GM18502 (cell line): ENCODE data around the gene FTO.

Source experiments
- ATAC-seq: cut with Tn5 transposase; IDR thresholded peaks from one replicate; pipeline ENCODE4 v1.9.1; 2021; ENCODE audit warnings: mild to moderate bottlenecking; ENCODE audit not compliant: unreplicated experiment, poor library complexity

Gene FTO

DNA sequence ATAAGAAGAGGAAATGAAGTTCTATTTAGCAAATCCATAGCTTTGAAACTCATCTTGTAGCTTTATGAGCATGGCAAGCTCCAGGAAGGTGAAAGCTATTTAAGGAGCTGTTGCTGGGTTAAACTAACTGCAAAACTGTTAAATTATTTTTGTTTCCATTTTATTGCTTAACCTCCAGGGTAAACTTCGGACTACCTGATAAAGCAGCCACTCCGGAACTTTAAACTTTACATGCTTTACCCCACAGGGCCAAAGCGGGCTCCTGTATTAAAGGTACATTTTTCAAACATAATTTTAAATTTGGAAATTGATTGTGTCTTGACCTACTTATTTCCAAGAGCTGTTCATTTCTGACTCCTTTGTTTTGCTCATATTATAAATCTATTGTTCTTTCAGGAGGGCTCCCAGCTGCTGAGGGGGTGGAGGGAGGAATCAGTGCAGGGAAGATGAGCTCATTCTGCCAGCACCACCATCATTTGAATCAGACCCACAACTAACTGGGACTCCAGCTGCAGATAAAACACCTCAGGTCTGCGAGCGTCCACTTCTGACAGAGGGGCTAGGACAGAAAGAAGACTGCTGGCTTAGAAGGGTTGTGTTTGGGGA is 424.8 kb downstream of the FTO start:
- no peak for ATAC-seq

DNA sequence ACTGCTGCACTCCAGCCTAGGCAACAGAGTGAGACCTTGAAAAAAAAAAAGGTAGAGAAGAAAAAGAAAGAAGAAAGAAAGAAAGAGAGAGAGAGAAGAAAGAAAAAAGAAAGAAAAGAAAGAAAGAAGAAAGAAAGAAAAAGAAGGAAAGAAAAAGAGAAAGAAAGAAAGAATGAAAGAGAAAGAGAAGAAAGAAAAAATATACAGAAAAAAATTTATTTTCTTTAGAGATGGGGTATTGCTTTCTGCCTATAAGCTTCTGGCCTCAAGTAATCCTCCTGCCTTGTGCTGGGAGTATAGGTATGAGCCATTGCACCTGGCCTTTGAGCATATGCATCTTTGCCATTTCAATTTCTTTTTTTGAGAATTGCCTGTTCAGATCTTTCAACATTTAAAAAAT is 425.9 kb downstream of the FTO start:
- no peak for ATAC-seq

DNA sequence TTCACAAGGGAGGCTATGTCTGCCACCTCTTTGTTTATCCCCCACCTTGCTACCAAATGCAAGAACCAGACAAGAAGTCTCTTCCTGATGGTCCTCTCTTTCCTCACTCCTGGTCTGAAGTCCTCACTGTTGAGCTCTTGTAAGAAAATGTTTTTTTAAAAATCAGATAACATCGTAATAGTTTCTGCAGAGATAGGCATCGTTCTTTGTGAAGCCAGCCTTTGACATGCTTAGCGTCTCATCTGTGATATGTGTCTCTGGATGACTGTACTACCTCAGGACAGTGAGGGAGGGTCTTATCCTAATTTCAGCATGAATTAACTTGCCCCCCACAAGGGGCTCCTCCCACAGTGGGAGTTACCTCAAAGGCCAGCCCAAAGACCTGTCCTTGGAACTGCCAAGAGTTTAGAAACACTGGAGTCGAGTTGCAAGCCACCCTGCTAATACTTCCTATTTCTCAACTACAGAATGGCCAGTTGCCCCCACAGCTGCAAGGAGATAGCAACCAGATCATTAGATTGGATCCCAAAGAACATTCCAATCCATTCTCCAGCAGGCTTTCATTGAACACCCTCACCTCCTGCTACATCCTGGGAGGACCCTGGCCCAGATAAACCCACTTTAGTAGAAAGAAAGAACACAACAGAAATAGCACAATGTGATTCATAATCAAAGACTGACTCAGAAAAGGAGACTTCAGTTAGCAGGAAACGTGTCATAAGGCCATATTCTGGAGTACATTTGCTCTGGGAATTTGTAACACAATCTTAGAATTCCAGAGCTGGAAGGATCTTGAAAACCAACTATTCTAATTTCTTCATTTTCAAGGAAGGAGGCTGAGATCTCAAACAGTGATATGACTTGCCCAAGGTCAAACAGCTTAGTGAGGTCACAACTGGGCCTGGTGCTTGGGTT is 431.7 kb downstream of the FTO start:
- no peak for ATAC-seq

DNA sequence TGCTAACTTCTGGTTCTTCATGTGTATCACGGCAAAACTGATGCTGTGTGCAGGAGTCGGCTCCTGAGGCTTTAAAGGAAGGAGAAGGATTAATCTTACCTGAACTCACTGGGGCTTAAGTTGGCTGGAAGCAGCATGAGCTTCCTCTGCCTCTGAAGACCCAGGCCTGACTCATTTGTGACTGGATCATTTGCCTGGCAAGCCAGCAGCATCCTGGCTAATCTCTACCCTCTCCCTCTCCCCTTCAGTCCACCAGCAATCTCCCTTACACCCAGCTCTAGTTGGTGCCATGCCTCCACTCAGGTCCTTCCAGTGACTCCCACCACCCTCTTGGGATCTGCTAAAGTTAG is 432.3 kb downstream of the FTO start:
- no peak for ATAC-seq

DNA sequence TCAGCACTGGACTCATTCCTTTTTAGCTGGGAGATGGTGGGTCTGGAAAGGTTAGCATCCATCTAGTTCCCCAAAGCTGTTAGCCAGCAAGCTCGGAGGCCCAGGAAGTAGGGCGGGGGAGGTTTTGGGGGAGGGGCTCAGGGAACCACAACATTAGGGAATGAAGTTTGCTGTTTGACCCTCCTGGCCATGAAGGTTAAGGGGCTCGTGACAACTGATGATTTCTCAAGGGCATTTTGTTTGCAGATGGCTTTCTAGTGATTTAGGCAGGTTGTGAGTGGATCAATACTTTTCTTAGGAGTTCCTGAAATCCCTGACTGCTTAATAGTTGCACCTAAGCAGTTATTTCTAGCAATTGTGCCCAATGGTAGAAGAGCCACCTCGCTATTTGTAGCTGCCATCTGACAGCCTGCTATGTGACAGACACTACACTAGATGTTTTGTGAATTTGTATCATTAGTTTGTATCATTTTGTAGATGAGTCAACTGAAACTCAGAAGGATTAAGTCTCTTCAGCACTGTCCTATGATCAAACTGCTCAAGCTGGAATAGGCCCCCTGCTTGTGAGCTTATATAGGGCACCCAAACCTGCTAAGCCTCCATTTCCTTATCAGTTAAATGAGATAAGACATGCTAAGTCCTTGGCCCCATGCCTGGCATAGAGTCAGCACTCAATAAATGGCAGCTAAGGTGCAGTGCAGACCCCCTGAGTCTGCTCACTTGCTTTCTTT is 436.3 kb downstream of the FTO start:
- ATAC-seq: no peak

DNA sequence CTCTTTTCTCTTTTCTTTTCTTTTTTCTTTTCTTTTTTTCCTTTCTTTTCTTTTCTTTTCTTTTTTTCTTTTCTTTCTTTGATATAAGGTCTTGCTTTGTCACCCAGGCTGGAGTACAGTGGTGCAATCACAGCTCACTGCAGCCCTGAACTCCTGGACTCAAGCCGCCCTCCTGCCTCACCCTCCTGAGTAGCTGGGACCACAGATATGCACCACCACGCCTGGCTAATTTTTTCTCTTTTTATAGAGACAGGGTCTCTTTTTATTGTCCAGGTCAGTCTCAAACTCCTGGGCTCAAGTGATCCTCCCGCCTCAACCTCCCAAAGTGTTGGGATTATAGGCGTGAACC is 436.8 kb downstream of the FTO start:
- ATAC-seq: no peak

DNA sequence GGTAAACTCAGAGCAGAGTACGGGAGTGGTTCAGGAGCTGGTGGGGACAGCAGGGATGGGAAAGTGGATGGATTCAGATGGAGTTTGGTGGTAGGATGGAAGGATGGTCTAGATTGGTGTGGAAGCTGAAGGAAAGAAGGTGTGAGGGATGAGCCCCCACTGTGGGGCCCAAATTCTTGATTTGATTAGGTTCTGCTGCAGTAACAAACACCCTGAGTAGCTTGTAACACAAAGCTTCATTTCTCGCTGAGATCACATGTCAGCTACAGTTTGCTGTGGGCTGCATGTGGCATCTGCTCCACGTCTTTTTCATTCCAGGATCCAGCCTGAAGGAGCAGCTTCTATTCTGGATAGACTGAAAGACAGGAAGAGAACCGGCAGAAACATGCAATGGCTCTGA is 438.8 kb downstream of the FTO start:
- no peak for ATAC-seq

DNA sequence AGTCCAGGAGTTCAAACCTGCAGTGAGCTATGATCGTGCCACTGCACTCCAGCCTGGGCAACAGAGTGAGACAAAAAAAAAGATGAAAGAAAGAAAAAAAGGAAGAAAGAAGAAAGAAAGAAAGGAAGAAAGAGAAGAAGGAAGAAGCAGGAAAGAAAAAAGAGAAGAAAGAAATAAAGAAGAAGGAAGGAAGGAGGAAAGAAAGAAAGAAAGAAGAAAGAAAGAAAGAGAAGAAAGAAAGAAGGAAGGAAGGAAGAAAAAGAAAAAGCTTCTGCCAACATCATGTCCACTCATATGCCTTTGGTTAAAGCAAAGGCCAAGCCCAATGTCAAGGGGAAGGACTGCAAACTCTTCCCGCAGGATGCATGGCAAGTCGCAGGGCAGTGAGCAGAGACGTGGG is 439.5 kb downstream of the FTO start:
- ATAC-seq: no peak

DNA sequence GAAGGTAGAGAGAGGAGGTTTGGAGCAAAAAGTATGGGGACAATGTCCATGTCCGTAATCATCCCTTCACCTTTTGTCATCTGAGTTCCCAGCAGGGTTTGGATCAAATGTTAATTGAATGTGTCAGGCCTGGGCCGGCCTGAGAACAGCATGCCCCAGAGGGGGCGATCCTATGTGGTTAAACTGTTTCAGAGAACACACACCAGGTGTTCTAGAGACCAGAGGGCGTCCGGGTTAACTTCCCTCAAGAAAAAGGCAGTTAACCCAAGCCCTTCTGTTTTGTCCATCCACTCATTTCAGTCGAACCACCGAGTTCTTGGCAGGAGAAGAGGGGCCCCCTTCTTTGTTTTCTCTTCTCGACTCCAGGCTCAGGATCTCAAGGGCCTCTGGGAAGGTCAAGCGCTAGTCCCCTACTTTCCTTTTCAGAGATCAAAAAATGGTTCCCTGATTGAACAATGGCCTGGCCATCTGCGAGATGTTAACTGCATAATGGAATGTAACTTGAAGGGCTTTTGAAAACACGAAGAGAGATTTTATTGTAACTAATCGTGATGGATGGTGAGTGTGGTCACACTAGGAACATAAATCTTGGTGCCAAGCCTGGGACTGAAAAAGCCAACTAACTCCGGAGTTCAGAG is 440.1 kb downstream of the FTO start:
- ATAC-seq: no peak

DNA sequence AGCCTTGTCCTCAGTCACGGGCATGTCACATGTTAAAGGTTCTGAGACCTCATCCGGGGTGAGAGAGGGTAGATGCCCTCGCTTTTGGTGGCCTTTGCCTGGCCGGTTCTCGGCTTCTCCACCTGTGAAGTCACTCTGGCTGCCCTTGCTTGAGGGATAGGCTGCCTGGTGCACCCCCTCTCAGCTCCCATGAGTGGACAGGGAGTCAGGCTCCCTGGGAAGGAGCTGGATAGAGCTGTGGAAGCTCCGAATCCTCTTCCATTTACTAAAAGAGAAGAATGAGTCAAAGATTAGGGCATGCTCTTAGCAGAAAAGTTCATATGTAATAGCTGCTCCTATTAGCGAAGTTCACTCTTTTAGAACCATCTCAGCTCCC is 440.6 kb downstream of the FTO start:
- no peak for ATAC-seq

DNA sequence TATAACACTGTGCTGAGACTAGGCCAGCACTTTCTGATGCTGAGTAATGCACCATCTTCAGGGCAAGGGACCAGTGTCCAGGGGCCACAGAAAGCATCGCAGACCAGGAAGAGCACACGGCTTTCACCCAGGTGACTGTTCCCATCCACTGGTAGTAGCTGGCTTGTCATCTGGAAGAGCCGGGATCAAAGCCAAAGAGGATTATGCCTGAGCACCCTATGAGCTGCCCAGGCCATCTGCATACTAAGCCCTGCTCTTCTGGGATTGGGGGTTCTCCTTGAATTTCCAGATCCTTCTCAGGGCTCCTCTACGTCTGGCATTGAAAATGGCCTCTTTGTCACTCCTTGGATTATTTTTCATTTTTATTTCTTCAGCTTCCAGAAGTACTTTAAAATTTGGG is 441.9 kb downstream of the FTO start:
- no peak for ATAC-seq

DNA sequence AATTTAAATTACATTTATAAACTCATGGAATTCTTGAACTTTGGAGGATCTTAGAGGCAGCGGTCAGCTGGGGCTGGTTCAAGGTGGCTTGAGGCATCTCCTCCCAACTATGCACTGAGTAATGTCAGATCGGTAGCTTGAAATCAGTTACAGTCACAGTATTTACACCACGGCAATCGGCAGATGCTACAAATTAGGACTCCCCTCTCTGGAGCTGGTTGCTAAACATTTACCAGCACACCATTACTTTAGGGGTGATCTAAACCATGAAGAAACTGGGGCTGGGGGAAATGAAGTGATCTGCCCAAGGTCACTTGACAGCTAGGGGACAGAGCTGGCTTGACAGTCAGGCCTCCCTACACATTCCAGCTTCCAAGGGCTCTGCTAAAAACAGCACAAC is 445.0 kb downstream of the FTO start:
- ATAC-seq: no peak

DNA sequence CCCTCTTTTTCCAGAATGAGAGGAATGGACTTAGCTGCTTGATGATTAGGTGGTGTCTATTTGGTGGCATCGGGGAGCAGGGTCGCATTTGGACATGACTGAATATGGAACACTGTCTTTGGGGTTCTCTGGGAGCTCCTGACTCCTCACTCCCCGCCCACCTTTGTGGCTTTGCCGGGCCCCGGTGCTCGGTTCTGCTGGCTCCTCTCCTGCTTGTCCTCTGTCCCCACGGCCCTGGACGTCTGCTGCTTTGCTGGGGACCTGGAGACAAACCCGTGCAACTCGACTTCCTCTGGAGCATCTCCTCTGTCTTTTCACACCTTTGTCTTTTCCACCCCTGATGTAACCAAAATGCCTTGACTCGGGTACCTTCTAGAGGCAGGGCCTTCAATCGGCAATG is 446.9 kb downstream of the FTO start:
- ATAC-seq: no peak

DNA sequence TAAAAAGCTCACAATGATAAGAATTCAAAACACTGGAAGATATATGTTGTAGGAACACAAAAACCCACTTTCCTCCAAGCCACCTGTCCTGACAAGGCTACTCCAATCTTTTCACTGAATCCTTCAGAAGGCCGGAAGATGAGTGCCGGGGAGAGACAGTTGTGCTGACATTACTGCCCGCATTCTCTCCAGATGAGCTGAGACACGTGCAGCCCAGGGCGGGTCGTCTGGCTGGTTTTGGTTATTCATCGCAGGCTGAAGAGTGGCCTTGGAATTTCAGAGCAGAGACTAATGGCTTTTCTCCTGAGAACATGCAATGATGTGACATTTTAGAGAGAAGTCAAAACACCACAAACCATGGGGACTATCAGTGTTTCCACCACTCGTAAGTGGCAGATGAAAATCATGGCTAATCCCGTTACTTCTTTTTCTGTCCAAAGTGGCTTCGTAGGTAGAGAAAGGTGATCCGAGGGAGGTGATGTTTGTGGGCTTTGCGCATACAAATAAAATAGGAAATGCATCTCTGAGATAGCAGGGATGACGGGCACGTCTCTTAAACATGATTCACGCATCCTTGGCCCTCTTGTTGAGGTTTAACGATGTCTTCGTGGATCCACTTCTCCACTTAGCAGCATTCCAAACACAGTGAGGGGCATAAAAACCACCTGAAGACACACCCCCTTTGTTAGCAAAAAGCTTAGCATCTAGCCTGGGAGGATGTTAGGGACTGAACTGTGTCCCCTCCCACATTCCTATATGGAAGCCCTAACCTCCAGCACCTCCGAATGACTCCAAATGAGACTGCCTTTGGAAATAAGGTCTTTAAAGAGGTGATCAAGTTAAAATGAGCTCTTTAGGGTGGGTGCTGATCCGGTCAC is 448.6 kb downstream of the FTO start:
- no peak for ATAC-seq

DNA sequence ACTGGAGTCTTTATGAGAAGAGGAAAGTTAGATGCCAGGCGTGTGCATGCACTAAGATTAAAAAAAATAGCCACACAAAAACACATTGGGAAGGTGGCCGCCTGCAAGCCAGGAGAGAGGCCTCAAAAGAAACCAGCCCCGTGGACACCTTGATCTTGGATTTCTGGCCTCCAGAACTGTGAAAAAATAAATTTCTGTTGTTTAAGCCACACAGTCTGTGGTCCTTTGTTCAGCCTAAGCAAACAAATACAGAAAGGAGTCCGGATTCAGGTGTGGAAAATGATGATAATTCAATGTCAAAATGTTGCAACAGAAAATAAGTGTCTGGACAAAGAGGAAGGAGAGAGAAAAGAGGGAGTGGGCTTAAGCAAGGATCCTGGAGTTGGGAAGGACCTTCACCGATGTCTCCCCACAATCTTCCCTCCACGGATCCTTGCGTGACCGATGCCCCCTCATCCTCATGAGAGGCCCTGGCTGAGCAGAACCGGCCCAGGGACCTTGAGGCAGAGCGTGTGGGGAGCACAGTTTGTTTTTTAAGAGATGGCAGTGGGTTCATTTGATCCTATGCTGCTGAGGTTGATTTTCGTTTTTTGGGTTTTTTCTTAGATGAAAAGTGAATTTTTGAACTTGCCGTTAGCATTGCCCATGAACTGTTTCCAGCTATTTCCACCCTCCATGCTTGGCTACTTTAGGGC is 449.4 kb downstream of the FTO start:
- no peak for ATAC-seq

DNA sequence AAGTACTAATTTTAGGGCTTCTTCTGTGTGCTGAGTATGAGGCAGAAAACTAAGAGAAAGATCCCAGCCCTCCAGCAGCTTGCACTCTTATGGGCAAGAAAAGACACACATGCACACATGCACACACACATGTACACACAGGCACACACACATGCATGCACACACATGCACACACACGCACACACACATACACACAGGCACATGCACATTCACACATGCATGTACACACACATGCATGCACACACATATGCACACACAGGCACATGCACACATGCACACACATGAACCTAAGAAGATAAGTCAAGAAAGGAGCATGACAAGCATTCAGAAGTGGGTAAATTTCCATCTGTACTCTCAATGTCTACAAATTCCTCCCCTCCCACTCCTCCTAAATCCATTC is 452.4 kb downstream of the FTO start:
- no peak for ATAC-seq

DNA sequence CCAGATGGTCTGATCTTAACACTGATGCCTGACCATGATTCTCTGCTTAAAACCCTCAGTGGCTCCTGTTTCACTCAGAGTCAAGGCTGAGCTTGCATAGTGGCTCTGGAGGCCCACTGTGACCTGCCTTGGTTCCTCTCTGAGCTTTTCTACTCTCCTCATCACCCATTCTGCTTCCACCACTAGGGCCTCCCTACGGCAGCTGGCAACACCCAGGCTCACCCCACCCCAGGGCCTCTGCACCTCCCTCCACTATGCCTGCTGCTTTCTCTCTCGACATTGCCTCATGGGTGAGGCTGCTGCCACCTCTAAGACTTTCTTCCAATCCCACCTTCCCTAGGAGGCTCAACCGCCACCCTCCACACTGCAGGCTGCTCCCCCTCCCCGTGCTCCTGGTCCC is 455.0 kb downstream of the FTO start:
- no peak for ATAC-seq

DNA sequence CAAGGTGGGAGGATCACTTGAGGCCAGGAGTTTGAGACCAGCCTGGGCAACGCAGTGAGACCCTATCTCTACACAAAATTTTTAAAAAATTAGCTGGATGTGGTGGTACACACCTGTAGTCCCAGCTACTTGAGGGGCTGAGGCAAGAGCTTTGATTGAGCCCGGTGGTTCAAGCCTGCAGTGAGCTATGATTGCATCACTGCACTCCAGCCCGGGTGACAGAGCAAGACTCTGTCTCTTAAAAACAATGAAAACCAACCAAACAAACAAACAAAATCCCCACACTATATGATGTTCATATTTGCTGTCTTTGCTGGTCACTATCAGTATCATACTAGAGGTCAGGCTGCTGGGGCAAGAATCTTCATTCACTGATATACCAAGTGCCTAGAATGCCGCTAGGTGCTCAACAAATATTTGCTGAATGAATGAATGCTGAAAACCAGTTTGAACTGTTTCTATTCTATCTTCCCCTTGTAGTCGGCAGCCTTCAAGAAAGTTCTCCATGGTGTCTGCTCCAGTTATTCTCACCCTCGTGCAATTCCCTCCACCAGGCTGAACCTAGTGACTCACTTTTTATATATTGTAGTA is 455.6 kb downstream of the FTO start:
- ATAC-seq: no peak

DNA sequence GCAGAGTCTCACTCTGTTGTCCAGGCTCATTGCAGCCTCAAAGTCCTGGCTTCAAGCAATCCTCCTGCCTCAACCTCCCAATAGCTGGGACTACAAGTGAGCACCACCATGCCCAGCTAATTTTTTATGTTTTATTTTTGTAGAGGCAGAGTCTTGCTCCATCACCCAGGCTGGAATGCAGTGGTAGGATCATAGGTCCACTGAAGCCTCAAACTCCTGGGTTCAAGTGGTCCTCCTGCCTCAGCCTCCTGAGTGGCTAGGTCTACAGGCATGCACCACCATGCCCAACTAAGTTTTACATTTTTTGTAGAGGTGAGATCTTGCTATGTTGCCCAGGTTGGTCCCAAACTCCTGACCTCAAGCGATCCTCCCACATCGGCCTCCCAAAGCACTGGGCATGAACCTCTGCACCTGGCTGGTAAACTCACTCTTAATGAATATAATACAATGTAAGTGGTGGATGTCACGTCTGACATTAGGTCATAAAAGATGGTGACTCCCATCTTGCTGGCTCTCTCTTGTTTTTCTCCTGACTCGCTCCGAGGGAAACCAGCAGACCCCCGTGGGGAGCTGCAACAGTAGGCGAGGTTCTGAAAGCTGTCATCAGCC is 456.4 kb downstream of the FTO start:
- no peak for ATAC-seq
